Peyer's patch (tissue), 4 donors: Measurements from ENCODE around the gene BRI3. TPM values are rescaled to one million over a fixed set of nuclear protein-coding genes. Genes with fewer than 3 reads are reported as not detected.

ENCODE experiments used
- DNase-seq, 3 donors: peaks; one replicate each; pipeline ENCODE4 v3.0.0-alpha.2; 2017 to 2019
- H3K27ac ChIP-seq, 4 donors: fragments of 200-600 bp; sonication (generic); one replicate each; pipeline ENCODE4 v1.5.1; 2016 to 2019
- H3K27me3 ChIP-seq, 2 donors: fragments of 200-600 bp; sonication (generic); one replicate each; pipeline ENCODE4 v1.5.1; 2019
- H3K36me3 ChIP-seq, 3 donors: fragments of 200-600 bp; sonication (generic); one replicate each; pipeline ENCODE4 v1.5.1; 2016 to 2019
- H3K4me1 ChIP-seq, 4 donors: fragments of 200-600 bp; sonication (generic); one replicate each; pipeline ENCODE4 v1.5.1; 2016 to 2019
- H3K4me3 ChIP-seq, 4 donors: fragments of 200-600 bp; sonication (generic); 1 replicate in 3 of 4; 2 replicates in 1 of 4; pipeline ENCODE4 v1.5.1; 2016 to 2019; ENCODE audit warnings: mild to moderate bottlenecking in 1 of 4
- H3K9me3 ChIP-seq, 4 donors: fragments of 200-600 bp; sonication (generic); one replicate each; pipeline ENCODE4 v1.5.1; 2016 to 2019; ENCODE audit warnings: mild to moderate bottlenecking in 1 of 4
- POLR2A ChIP-seq, 2 donors: fragments of 450-650 bp; IDR thresholded peaks; one replicate each; pipeline ENCODE4 v1.5.1; 2017; ENCODE audit warnings: antibody characterized with exemption in 2 of 2, mild to moderate bottlenecking in 2 of 2, moderate library complexity in 2 of 2
- total RNA-seq, 4 donors: library from RNA; depleted of rRNA; stranded (reverse); fragments of >200 nt; gene quantifications; one replicate each; pipeline ENCODE4 v1.1.0, GENCODE V29; 2016
- TF ChIP-seq, protein P1 (sequence below), 6 experiments: fragments of 450-650 bp in 4 of 6; fragments of 200-600 bp in 2 of 6; sonication (generic) in 1 of 6; IDR thresholded peaks; one replicate each; pipeline ENCODE4 v1.5.1; 2017 to 2019; ENCODE audit warnings: antibody characterized with exemption in 6 of 6, mild to moderate bottlenecking in 3 of 6, moderate library complexity in 1 of 6

BRI3 gene
- total RNA-seq, 4 donors from 2014 or later: 21.5 to 91.2 (median 69.6) TPM

GRCh38 chr7:98295467-98296192, 14.1 kb downstream of the BRI3 start:
- Histone ChIP-seq H3K4me1 (no peaks in the 10 kb centered on the region), H3K27ac (no peak overlapping the region), H3K36me3 (peaks cover 0 to 48% (median 0%) of the 10 kb centered on the region in 3 donors), H3K9me3 (no peaks in the 10 kb centered on the region), H3K27me3 (no peaks in the 10 kb centered on the region), H3K4me3 (no peak overlapping the region)
- TF ChIP-seq POLR2A (IDR thresholded peaks at IDR 0.05): no peak
- TF ChIP-seq, protein P1, sequence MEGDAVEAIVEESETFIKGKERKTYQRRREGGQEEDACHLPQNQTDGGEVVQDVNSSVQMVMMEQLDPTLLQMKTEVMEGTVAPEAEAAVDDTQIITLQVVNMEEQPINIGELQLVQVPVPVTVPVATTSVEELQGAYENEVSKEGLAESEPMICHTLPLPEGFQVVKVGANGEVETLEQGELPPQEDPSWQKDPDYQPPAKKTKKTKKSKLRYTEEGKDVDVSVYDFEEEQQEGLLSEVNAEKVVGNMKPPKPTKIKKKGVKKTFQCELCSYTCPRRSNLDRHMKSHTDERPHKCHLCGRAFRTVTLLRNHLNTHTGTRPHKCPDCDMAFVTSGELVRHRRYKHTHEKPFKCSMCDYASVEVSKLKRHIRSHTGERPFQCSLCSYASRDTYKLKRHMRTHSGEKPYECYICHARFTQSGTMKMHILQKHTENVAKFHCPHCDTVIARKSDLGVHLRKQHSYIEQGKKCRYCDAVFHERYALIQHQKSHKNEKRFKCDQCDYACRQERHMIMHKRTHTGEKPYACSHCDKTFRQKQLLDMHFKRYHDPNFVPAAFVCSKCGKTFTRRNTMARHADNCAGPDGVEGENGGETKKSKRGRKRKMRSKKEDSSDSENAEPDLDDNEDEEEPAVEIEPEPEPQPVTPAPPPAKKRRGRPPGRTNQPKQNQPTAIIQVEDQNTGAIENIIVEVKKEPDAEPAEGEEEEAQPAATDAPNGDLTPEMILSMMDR (IDR thresholded peaks at IDR 0.05): no peak
- no peak for DNase-seq

- H3K4me3 ChIP-seq: no peak overlapping the region
- H3K36me3 ChIP-seq: peaks cover 0 to 36% (median 0%) of the 10 kb centered on the region in 3 donors
- H3K4me1 ChIP-seq: no peaks in the 10 kb centered on the region
- DNase-seq: no peak
- H3K27ac ChIP-seq: no peak overlapping the region
- H3K9me3 ChIP-seq: no peaks in the 10 kb centered on the region
- TF ChIP-seq, protein P1 (IDR thresholded peaks at IDR 0.05): no peak
- TF ChIP-seq POLR2A (IDR thresholded peaks at IDR 0.05): no peak
- no peaks in the 10 kb centered on the region for H3K27me3 ChIP-seq
Measured at GRCh38 chr7:98296833-98297232, 15.3 kb downstream of the BRI3 start.

DNA sequence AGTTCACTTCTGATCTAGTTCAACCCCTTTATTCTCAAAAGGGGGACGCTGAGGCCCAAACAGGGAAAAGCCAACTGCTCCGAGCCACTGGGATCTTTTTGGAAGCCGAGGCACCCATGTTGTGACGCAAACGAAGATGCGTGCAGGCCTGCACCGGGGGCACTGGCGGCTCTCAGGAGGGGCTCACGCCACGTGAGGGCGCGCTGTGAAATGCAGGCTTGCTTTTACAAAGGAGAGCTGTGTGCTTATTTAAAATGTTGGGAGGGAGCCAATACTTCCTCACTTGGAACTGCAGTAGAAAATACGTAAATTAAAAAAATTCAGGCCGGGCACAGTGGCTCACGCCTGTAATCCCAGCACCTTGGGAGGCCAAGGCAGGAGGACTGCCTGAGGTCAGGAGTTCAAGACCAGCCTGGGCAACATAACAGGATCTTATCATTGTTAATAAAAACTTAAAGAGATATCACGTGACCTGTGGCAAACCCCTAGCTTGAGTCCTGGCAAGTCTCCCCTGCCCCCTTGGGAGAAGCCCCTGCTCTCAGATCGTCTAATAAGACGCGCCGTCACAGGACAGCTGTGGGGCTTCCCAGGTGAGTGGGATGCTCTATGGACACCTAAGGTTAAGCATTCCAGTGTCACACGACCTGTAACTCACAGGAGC, 16.3 kb downstream of the BRI3 start:
- Histone ChIP-seq H3K36me3 (peaks cover 0 to 29% (median 0%) of the 10 kb centered on the region in 3 donors), H3K9me3 (no peaks in the 10 kb centered on the region), H3K4me1 (no peaks in the 10 kb centered on the region), H3K4me3 (no peak overlapping the region), H3K27ac (no peak overlapping the region), H3K27me3 (no peaks in the 10 kb centered on the region)
- TF ChIP-seq, protein P1 (IDR thresholded peaks at IDR 0.05): no peak
- no peak for TF ChIP-seq POLR2A (IDR thresholded peaks at IDR 0.05)
- DNase-seq: no peak

DNA sequence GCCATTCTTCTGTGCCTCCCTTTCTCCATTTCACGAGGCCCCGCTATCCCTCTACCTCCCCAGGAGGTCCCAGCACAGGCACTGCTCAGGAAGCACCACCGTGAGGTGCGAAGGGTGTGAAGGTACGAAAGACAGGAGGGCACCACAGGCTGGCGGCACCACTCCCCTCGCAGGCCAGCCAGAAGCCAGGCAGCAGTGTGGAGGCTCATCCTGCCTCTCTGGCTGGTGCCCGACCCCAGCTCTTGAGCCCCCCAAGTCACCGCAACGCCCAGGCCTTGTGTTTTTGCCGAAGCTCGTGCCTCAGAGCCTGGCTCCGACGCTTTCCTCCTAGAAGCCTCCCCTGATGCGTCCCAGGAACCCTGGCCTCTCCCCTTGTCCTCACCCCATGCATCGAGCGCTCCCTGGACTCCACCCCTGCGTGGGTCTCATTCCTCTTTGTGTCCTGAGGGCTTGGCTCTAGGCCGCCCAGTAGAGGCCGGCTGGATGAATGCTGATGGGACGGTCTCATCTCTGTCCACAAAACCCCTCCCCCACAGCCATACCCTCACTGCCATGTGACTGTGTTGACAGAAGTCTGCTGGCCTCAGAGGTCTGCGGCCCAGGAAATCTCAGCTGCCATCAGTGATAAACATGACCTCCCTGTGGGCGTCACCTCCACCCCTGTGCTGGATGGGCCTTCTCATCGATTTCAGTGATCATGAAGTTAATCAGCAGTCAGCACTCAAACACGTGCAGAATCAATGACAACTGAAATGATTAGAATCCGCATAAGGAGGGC, 19.3 kb downstream of the BRI3 start:
- Histone ChIP-seq H3K27me3 (no peaks in the 10 kb centered on the region), H3K27ac (no peak overlapping the region), H3K4me1 (no peaks in the 10 kb centered on the region), H3K4me3 (no peak overlapping the region), H3K36me3 (peaks cover 0 to 35% (median 0%) of the 10 kb centered on the region in 3 donors), H3K9me3 (no peaks in the 10 kb centered on the region)
- no peak for DNase-seq
- TF ChIP-seq POLR2A (IDR thresholded peaks at IDR 0.05): no peak
- TF ChIP-seq, protein P1 (IDR thresholded peaks at IDR 0.05): no peak

GRCh38 chr7:98301693-98302470, 20.4 kb downstream of the BRI3 start:
- H3K4me3 ChIP-seq: no peak overlapping the region
- H3K27me3 ChIP-seq: no peaks in the 10 kb centered on the region
- no peak overlapping the region for H3K27ac ChIP-seq
- no peaks in the 10 kb centered on the region for H3K4me1 ChIP-seq
- TF ChIP-seq, protein P1 (IDR thresholded peaks at IDR 0.05): no peak
- TF ChIP-seq POLR2A (IDR thresholded peaks at IDR 0.05): no peak
- H3K36me3 ChIP-seq: peaks cover 0 to 34% (median 0%) of the 10 kb centered on the region in 3 donors
- H3K9me3 ChIP-seq: no peaks in the 10 kb centered on the region
- no peak for DNase-seq
